Kidney tubule cell (primary cell): ENCODE measurements around the gene TUB.

Experiments
- DNase-seq: peaks from one replicate; pipeline ENCODE4 v3.0.0-alpha.2; 2018; ENCODE audit warnings: low spot score

TUB gene

GRCh38 chr11:8080674-8081590, at the start of gene TUB:
TUB (plus strand) TSS chr11:8081211; CDS start chr11:8081511, 300 bp downstream.
- DNase-seq: no peak

- no peak for DNase-seq
Measured at GRCh38 chr11:8031248-8032115, 49.5 kb upstream of the TUB start.

- no peak for DNase-seq
Measured at GRCh38 chr11:8032122-8032521, 48.9 kb upstream of the TUB start.

GRCh38 chr11:8032576-8033304, 48.3 kb upstream of the TUB start:
- DNase-seq: no peak

- DNase-seq: peak; percentile 77
Measured at GRCh38 chr11:8033305-8034105, 47.5 kb upstream of the TUB start.

GRCh38 chr11:8034106-8034585, 46.9 kb upstream of the TUB start:
- DNase-seq: no peak

- DNase-seq: no peak
Measured at GRCh38 chr11:8034604-8035190, 46.3 kb upstream of the TUB start.

- no peak for DNase-seq
Measured at GRCh38 chr11:8035200-8035855, 45.7 kb upstream of the TUB start.

- no peak for DNase-seq
Measured at GRCh38 chr11:8036002-8036802, 44.8 kb upstream of the TUB start.

- DNase-seq: no peak
Measured at GRCh38 chr11:8036986-8037385, 44.0 kb upstream of the TUB start.

GRCh38 chr11:8038393-8038792, 42.6 kb upstream of the TUB start:
- no peak for DNase-seq

GRCh38 chr11:8038811-8039529, 42.0 kb upstream of the TUB start:
- DNase-seq: no peak

GRCh38 chr11:8039530-8040260, 41.3 kb upstream of the TUB start:
- no peak for DNase-seq

GRCh38 chr11:8040261-8040920, 40.6 kb upstream of the TUB start:
- DNase-seq: no peak

- no peak for DNase-seq
Measured at GRCh38 chr11:8040921-8041285, 40.1 kb upstream of the TUB start.

- DNase-seq: no peak
Measured at GRCh38 chr11:8041576-8041975, 39.4 kb upstream of the TUB start.

GRCh38 chr11:8043756-8044155, 37.3 kb upstream of the TUB start:
- DNase-seq: no peak

GRCh38 chr11:8045839-8046238, 35.2 kb upstream of the TUB start:
- DNase-seq: no peak
